Right renal pelvis (tissue), 4 donors: ENCODE measurements around the gene PACS1. TPM values are rescaled to one million over a fixed set of nuclear protein-coding genes. Genes with fewer than 3 reads are reported as not detected.
"Not testable (repeated sequence)": the region's sequence is repeated elsewhere in the genome, so short reads cannot be mapped to it uniquely, and the experiment has no call there.

ENCODE experiments used
- DNase-seq, 4 donors: peaks; one replicate each; pipeline ENCODE4 v3.0.0-alpha.2; 2013; ENCODE audit warnings: low read depth in 4 of 4, low spot score in 3 of 4, missing footprints in 1 of 4
- polyA plus RNA-seq, 4 donors: library from polyadenylated mRNA; unstranded; fragments of 120-200 nt; gene quantifications; one replicate each; pipeline ENCODE4 v1.2.1, GENCODE V29; 2013; ENCODE audit not compliant: insufficient read length in 4 of 4

Gene PACS1
- polyA plus RNA-seq, 4 donors = 40.1 to 54.4 (median 45.4) TPM

DNA sequence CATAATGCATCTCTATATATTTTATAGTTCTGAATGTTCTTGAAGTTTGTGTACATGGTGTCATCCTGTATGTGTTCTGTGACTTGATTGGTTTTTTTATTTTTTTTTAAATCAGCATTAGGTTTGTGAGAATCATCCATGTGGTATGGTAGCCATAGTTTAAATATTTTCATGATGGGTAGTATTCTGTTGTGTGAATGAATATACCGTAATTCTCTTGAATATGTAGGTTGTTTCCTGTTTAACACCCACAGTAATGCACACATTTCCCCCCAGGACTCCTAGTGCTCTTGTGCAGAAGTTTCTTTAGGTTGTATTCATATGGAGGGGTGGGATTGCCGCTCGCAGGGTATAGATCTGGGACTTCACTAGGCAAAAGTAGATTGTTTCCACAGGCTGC is 2.0 kb downstream of the PACS1 start:
- DNase-seq = no peak

GRCh38 chr11:66072518-66072917 is 2.4 kb downstream of the PACS1 start:
- DNase-seq = no peak

DNA sequence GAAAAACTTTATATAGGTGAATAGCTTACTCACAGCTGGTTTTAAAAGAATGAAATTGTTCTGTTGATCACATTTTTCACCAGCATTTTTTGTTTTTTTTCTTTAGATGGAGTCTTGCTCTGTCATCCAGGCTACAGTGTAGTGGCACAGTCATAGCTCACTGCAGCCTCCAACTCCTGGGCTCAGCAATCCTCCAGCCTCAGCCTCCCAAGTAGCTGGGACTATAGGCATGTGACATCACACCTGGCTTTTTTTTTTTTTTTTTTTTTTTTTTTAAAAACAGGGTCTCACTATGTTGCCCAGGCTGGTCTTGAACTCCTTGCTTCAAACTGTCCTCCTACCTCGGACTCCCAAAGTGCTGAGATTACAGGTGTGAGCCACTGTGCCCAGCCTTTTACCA is 3.6 kb downstream of the PACS1 start:
- no peak for DNase-seq

GRCh38 chr11:66075273-66075672 is 5.2 kb downstream of the PACS1 start:
- no peak for DNase-seq

DNA sequence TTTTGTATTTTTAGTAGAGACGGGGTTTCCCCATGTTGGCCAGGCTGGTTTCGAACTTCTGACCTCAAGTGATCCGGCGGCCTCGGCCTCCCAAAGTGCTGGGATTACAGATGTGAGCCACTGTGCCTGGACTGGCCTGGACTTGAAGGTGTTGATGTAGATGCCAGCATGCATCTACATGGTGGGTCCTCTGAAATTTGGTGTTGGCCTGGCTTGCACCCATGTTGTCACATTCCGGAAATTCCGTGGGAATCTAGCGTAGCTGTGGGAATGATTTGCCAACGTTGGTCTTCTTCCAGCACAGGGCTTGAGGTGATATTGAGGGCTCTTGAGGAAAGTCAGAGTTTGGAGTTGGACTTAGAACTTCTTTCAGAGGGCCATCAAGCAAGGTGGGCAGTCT is 6.5 kb downstream of the PACS1 start:
- DNase-seq = no peak

DNA sequence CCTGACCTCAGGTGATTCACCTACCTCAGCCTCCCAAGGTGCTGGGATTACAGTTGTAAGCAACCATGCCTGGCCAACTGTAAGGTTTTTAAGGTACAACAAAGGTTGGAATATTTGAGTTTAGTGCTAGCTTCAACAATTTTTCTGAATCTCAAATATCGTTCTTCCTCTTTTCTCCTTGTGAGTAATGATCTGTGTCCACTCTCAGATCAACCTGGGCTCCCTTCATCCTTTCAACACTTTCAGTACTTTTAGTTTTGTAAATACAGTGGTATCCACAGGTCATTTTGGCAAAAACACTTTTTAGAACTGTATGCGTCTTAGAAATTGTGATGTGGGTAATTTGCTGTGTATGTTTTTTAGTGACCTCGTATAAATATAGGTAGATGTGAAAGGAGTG is 7.9 kb downstream of the PACS1 start:
- no peak for DNase-seq

DNA sequence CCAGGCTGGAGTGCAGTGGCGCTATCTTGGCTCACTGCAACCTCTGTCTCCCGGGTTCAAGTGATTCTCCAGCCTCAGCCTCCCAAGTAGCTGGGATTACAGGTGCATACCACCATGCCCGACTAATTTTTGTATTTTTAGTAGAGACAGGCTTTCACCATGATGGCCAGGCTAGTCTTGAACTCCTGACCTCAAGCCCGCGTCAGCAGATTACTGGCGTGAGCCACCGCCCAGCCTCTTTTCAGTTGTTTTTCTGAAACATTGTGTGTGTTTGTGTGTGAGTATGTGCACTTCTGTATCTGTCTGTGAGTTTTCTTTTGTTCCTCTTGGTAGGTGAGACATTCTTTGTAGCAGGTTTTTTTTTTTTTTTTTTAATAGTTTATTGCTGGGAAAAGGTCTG is 8.9 kb downstream of the PACS1 start:
- not testable (repeated sequence) for DNase-seq

DNA sequence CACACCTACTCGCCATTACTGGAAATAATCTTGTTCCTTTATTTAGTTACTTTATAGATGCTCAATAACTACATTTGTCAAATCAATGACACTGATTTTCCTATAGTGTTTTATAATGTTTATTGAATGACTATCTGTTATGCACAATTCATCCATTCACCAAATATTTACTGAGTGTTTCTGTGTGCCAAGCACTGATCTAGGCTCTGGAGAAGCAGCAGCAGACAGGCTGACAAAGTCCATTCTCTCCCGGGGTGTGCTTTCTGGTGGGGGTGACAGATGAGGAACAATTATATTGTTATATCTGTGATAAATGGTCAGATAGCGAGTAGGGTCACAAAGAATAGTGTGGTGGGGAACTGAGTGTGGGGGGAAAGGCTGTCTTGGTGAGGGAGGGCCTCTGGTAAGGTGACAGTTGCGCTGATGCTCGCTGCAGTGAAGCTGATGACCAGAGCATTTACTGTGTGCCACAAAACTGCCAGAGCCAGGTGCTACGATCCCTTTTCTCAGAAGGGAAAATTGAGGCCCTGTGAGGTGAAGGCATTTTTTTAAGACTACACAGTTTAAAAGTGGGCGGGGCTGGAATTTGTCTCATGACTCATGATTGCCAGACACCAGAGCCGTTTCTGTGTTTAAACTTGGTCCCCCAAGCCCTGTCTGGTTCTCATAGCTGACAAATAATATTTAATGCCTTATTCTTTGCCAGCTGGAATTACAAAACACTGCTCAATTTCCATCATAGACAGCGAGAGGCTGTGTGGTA is 10.2 kb downstream of the PACS1 start:
- DNase-seq = no peak

- no peak for DNase-seq
These were observed 11.4 kb downstream of the PACS1 start for GRCh38 chr11:66081505-66081904.

- no peak for DNase-seq
These were observed 13.1 kb downstream of the PACS1 start for GRCh38 chr11:66082946-66083698.

- DNase-seq = no peak
These were observed 13.7 kb downstream of the PACS1 start for GRCh38 chr11:66083767-66084166.

DNA sequence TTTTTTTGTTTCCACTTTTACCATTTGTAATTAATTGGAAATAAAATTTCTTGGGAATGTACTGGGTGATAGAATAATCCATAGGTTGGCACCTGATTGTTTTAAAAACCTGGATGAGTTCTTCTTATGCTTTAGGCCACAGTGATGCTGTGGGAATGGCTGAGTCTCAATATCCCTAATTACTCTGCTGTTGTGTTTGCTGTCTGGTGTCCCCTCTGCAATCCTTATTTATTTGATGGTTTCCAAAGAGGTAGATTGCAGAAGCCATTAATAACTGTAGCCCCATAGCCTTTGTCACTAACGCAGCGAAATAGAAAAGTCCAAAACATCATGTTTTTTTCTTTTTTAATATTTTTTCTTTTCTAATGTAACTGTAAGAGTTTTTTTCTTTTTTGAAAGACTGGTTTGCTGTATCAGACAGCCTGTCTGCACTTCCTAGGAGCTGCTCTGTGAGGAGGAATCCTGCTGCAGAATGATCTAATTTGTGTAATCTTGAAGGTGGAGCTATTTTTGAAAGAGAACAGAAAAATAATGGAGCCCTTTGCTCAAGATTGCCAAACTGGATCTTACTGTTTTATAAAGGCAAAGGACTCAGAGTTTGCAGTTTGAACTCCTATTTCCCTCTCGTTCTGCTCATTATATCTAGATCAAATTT is 14.9 kb downstream of the PACS1 start:
- no peak for DNase-seq

- DNase-seq = no peak
These were observed 17.3 kb downstream of the PACS1 start for GRCh38 chr11:66087148-66087908.

DNA sequence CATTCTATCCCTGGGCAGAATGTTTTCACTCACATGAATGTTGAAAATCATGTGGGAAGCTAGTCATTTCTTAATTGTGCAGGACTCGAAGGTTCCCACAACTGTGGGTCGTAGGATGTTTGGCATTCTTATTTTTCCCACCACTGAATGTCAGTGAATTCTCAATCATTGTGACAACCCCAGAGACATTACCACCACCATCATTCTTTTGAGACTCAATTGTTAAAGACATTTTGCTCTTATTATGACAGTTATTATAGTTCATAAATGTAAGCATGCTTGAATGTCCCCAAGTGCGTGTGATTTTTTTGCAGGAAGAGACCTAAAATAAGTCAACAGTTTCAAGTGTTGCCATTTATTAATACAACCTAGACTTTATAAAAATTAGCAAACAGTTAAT is 19.0 kb downstream of the PACS1 start:
- DNase-seq = no peak

GRCh38 chr11:66090288-66090687 is 20.2 kb downstream of the PACS1 start:
- no peak for DNase-seq

DNA sequence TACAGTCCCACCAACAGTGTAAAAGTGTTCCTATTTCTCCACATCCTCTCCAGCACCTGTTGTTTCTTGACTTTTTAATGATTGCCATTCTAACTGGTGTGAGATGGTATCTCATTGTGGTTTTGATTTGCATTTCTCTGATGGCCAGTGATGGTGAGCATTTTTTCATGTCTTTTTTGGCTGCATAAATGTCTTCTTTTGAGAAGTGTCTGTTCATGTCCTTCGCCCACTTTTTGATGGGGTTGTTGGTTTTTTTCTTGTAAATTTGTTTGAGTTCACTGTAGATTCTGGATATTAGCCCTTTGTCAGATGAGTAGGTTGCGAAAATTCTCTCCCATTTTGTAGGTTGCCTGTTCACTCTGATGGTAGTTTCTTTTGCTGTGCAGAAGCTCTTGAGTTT is 22.1 kb downstream of the PACS1 start:
- DNase-seq = not testable (repeated sequence)

GRCh38 chr11:66099746-66100145 is 29.7 kb downstream of the PACS1 start:
- DNase-seq = not testable (repeated sequence)

DNA sequence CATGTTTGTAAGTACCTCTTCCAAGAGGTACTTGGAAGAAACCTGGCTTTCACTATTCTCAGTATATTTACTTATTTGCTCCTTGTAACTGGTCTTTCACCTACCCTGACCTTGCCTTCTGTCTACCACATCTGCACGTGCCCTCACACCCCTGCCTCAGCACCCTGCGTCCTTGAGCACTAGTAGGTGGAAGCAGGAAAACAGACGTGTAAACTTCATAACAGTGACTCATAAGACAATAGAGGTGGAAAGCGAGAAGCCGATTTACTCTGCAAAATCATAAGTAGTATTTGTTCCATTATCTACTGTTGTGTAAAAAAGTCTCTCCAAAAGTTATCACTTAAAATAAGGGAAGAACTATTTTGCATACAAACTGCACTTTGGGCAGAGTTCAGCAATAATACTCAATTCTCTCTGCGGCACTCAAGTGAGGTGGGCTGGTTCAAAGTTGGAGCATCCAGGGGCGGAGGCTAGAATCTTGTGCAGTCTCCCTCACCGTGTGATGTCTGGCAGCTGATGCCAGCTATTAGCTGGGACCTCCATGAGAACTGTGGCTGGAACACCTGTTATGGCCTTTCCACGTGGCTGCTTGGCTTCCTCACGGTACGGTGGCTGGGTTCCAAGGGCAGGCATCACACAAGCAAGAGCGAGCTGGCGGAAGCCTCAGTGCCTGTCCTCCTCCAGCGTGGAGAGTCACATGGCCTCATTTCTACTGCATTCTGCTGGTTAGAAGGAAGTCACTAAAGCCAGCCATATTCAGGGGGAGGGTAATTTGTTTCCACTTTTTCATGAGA is 30.4 kb downstream of the PACS1 start:
- DNase-seq = peak in 2 of 4 donors; percentile 30 to 39

DNA sequence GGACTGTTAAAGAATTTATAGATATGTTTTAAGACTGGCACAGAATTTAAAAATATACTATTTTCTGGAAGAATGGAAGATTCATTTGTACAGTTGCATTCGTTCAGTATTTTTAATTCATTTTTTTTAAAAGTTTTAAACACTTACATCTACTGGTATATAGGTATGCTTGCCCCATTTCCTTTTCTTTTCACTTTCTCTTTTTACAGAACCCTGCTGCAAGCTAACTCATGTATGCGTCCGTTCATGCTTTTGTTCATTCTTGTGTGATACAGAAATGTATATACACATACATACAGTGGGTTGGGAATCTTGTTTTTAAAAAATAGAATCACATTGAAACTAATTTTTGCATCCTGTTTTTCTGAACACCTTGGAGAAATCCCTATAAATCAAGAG is 31.0 kb downstream of the PACS1 start:
- DNase-seq = no peak

DNA sequence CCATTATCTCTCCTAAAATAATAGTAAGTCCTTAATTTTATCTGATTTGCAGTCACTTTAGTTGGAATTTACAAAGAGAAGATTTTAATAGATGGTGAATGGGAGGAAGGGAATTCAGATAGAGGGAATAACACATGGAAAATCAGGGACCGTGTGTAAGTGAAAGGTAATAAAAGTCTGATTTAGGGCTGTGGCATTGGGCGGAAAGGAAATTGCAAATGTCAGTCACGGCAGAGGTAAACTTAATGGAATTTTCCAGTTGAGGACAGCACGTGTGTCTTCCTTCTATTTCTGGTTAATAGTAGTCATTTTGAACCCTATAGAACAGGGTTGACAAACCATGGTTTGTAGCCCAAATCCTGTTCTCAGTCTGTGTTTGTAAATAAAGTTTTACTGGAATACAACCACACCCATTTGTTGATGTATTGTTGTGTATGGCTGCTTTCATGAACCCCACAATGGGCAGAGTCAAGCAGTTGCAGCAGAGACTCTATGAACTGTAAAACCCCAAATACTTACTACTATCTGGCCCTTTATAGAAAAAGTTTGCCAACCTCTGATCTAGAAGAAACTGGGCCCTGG is 34.1 kb downstream of the PACS1 start:
- no peak for DNase-seq
